Measurements from ENCODE around the gene CIAO2B. TPM values are rescaled to one million over a fixed set of nuclear protein-coding genes. Genes with fewer than 3 reads are reported as not detected.
"Not testable (repeated sequence)": the region's sequence is repeated elsewhere in the genome, so short reads cannot be mapped to it uniquely, and the experiment has no call there.

The CIAO2B gene
- total RNA-seq, 1 experiment from 2014 or later: 127 TPM

DNA sequence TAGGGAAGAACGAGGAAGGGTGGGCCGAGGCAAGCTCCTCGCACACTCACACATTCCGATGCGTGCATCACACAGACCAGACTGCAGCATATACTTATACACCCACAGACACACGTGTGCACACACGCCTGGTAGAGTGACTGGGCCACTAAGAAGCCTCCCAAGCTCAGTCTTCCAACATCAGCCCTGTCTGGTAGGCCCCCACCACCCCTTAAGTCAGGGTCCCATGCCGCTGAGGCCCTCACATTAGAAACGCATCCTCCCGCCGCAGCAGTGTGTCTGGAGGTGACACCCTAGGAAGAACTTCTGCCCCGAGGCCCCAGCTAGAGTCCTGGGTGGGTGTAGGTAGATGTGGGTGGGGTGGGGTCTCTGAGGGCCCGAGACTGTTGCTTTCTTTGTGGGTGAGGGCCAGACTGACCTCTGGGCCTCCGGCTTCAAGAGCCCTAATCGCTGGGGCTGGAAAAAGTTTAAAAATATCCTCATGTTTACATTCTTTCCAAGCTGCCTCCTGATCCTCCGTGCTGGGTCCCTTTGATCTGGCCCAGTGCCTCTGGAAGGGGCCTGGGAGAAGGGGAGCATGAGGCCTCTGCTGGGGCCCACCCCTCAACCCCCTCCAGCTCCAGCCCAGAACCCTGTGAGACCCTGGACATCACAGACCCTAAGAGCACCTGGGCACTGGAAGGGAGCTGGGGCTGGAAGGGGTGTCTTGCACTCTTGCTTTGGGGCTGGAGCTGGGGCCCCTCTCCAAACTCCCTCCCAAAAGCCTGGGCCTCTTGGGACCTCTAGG, 29.2 kb downstream of the CIAO2B start:
- DNase-seq (ENCODE audit: low read depth): no peak

DNA sequence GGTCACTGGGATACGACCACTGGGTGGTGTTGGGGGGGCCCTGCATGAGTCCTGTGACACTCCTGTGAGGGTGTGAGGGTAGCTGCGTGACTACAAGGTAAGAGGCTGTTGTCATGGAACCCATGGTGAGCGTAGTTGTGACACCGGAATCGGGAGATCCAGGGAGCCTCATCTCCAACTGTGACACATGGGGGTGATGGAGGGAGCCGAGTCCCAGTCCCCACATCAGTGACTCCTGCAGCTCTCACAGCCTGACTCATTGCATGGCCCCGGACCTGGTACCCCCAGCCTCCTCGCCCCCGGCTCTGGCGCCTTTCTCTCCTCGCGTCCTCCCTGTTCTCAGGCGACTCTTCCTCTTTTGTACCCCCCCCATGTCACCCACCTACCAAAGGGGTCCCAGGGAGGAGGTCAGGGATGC, 29.8 kb downstream of the CIAO2B start:
- DNase-seq (ENCODE audit: low read depth): no peak

DNA sequence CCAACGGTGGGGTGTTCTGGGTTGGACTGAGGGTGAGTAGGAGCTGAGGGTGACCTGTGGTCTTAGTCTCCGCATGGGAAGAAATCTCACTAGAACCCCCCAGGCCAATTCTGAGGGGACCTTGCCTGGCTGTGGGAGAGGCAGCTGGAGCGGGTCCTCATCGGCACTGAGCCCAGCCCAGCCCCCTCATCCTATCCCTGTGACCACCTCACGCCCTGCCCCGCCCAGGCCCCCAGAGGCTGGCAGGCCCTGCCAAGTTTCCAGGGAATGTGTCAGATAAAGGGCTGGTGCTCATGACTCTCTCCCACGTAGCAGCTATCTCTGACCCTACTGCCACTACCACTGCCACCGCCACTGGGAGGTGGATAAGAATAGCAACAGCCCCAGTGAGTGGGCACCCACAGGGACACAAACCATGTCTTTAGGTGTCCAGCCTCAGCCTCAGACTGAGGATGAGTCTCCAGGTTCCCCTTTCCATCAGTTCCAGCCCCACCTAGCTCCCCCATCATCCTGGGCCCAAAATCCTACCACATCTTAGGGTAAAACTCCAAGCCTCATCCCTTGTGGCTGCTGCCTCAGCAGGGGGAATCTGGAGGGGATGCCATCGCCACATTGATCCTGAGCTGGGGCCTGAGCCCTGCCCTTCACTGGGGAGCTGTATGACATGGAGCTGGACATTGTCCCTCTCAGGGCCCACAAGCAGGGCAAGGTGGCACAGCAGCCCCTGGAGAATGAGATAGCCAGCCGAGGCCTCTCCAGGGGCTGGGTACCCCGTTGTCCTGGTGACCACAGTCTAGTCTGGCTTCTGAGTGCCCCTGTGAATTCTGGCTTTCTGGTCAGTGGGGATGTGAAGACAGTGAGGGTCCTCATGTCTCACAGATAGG, 30.4 kb downstream of the CIAO2B start:
- DNase-seq (ENCODE audit: low read depth): no peak

DNA sequence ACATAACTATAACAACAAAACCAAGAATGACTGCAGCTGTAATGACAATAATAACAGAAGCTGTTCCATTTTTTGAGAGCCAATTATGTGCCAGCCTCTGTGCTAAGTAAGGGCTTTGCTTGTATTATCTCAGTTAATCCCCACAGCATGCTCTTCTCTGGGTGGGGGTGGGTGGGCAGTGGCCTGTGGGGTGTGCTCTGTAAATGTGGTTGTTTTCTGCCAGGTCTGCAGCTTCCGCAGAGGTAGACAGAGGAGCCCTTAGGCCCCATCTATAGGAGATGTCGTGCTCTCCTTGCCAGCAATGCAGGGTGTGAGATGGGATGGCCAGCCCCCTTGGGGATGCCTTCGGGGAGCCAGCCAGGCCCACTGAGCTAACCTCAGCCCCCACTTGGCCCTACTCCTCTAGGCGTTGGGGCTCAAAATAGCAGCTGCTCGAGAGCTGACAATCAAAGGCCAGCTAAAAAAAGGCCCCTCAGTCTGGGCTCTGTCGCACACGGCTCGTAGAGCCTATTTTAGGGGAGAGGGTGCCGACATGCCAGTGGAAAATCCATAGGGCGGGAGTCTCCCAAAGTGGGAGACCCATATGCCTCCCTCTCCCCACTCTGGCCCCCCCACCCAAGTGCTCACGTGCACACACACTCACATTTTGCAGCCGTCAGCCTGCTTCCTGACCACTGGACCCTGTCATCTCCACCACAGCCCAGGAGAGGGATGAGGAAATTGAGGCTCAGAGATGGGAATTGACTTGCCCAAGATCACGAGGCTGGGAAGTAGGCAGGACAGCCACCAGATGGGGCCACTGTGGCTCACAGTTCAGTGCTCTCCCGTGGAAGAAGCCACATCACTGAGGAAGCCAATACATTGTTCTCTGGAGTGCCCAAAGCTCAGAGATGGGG, 31.3 kb downstream of the CIAO2B start:
- no peak for DNase-seq (ENCODE audit: low read depth)

DNA sequence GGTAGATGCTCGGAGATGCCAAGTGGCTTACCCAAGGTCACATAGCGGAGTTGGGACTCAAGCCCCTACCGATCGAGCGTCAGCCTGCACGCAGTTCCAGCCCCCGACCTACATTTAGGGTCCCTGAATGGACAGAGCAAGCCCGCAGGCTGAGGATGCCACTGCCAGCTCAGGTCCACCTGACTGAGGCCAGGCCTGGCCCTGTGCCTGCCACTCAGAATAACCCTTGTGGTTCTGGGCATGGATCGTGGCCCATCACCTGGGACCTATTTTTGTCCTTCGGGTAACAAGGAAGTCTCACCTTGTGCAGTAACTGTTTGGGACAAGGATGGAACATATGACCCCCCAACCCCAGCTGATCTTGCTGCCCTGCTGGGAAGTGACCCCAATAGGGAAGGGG, 32.6 kb downstream of the CIAO2B start:
- DNase-seq (ENCODE audit: low read depth): no peak

DNA sequence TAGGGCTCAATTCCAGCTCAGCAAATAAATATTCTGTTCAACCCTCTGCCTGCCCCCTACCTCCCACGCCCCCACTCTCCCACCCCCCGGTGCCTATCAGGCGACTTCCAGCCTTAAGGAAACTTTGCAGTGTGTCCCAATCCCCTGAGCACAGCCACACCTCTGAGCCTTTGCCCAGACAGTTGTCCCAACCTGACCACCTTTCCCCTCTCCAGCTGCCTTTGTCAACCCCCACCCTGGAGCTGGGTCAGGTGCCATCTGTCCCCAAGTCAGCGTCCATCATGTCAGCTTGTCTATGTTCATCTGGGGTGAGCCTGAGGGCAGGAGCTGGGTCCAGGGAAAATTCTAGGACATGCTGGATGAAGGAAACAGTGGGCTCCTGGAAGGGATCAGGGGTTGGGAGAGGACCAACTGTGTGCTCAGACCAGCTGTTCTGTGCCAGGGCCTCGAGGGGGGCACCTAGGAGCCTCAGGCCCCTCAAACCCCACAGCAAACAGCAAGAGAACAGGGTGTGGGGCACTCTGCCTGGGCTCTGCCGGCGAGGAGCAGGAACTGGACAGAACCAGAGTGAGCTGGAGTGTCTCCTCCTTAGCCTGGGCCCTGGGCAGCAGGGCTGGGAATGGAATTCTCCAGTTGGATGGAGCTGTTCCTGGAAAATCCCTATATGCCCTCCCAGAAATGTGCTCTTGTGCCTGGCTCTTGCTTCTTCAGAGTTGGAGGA, 33.3 kb downstream of the CIAO2B start:
- DNase-seq (ENCODE audit: low read depth): no peak

DNA sequence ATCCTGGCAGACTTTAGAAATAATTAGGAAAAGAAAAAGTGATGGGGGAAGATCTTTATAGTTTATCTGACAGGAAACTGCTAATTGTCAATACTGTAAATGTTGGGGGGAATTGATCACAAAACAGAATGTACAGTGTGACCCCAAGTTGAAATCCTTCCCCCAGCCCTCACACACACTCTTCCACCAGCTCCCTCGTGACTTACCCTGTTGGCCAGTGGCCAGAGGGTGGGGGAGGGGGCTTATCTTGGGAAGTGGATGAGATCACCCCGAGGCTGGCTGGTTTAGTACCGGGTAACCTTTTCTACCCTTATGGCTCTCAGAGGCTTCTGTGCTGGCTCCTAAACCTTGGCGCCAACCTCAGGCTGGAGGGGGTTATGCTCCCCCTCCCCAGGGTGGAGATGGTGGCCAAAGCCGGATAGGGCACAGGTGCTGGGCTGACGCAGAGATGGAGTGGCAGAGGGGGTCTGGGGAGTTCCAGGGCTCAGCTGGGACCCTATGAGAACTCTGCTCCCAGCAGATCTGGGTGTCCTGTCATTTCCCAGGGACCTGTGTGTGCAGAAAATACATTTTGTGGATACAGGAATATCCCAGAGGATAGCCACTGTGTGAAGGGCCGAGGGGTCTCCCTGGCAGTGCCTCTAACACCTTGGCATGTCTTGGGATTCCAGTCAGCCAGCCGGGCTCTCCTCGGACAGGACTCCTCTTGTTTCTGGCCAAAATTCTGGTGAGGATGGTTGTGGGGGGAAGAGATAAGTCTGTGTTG, 34.1 kb downstream of the CIAO2B start:
- peak; percentile 87 for DNase-seq (ENCODE audit: low read depth)

DNA sequence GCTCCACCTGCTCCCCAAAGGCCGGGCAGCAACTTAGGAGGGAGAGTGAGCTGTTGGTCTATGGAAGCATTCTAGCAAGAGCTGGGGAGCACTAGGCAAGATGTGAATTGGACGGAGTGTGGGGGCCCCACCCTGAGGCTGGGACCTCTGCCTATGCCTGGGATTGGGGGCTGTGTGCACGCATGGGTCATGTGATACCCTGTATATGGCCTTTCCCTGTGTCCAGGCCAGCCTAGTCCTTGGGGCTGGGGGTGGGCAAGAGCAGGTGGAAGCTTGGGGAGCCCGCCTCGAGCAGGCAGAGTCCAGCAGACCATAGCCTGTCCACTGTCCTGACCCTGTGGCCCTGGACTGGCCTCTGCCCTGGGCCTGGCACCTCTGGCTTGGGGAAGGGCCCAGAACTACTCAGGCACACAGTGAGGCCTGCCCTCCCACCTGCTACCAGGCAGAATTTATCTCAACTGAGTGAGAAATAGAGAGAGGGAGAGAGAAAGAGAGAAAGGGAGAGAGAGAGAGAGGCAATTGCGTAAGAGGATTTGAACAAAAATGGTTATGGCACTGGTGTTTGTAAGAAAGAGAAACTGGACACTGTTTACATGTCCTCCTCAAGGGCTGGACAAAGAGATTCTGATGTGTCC, 34.8 kb downstream of the CIAO2B start:
- DNase-seq (ENCODE audit: low read depth): no peak

DNA sequence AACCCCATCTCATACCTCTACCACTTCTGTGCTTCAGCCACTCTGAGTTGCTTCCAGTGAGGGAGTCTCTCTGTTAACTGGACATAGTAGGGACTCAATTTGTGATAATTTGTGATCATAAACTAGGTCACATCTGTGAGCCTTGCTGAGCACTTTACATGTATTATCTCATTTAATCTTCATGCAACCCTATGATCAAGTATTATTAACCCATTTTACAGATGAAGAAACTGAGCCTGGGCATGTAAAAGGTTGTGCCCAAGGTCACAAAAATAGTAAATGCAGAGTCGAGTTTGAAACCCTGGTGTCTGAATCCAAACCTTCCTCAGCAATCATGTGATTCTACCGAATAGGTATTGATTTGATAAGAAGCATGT, 35.3 kb downstream of the CIAO2B start:
- DNase-seq (ENCODE audit: low read depth): no peak

DNA sequence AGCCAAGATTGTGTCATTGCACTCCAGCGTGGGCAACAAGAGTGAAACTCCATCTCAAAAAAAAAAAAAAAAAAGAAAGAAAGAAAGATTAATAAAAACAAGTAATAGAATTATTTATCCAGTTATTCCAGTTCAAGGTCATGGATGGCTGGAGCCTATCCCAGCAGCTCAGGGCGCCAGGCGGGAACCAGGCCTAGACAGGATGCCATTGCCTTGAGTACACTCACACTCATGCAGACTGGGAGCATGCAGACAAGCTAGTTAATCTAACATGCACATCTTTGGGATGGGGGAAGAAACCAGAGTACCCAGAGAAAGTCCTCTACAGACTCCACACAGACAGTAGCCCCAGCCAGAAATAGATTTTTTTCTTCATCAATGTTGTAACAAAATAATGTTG, 36.0 kb downstream of the CIAO2B start:
- no peak for DNase-seq (ENCODE audit: low read depth)

DNA sequence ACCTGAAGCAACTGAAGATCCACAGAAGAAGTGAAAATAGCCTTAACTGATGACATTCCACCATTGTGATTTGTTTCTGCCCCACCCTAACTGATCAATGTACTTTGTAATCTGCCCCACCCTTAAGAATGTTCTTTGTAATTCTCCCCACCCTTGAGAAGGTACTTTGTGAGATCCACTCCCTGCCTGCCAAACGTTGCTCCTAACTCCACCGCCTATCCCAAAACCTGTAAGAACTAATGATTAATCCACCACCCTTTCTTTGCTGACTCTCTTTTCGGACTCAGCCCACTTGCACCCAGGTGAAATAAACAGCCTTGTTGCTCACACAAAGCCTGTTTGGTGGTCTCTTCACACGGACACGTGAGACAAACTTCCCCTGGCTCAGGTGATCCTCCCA, 37.5 kb downstream of the CIAO2B start:
- not testable (repeated sequence) for DNase-seq (ENCODE audit: low read depth)

DNA sequence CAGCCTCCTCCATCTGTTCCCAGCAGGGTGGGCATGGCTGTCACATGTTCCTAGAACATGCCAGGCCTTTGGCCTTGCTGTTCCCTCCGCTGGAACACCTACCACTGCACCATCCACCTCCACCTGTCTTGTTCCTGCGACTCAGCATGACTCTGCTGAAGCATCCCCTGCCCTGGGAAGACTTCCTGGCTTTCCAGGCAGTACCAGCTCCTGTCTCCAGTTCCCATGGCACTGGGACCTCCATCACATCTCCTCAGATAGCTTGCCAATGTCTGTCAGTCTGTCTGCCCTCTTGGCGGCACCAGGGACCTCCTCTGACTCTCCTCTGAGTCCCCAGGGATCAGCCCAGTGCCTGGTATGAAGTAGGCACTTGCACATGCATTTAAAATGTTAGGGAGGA, 38.2 kb downstream of the CIAO2B start:
- no peak for DNase-seq (ENCODE audit: low read depth)

DNA sequence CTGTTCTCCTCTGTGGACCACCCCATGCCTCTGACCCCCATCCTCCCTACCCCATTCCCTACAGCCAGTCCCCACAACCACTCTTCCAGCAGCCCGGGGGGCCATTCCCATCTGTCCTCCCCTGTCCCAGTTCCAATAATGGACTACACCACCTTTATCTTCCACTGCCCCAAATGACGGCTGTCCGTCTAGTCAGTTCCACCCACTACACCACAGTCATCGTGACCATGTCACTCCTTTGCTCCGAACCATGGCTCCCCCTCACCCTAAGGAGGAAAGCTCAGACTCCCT, 38.6 kb downstream of the CIAO2B start:
- DNase-seq (ENCODE audit: low read depth): no peak

DNA sequence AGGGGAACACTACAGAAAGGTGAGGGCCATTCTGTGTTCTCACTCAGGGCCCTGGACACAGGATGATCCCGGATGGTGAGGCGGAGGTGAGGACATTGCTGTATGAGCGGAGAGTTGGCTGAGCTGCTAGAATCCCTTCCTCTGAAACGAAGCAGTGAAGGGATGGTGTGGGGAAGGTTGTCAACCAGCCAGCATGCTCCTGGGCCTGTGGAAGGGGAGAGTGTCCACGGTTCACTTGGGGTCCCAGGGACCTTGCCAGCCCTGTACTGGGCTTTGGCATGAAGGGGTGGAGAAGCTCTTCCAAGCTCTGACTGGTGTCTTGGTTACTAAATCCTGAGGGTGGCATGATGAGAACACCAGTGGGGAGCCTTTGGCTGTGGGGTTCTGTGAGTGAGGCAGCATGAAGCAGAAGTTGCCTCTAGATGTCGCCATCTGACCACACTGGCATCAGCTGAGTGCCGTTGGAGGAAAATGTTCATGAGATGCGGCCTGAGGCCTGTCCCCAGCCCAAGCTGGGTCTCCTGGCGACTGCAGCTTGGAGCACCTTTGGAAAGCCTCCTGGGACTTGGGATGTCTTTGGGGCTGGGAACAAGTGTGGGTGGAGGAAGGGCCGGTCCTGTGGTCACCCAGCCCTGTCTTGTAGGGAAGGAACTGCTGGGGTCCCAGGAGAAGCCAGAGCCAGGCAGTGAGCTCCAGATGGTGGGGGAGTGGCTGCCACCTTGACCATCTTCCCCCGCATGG, 39.1 kb downstream of the CIAO2B start:
- peak; percentile 74 for DNase-seq (ENCODE audit: low read depth)

DNA sequence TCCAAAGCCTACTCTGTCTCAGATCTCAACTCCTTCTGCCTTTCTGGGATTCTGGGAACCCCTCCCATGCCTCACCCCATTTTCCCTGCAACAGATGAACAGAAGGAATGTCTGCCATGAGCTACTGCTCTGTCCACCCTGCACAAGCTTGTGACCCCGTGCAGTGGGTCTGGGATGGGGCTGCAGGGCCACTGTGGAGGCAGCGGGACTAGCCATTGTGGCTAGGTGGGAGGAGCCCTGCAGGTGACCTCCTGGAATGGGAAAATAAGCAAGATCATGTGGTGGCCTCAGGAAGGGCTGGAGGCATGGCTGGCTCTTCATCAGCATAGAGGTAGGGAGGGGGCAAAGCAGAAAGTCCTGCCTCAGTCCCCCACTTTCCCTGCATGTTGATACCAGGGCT, 40.1 kb downstream of the CIAO2B start:
- no peak for DNase-seq (ENCODE audit: low read depth)

DNA sequence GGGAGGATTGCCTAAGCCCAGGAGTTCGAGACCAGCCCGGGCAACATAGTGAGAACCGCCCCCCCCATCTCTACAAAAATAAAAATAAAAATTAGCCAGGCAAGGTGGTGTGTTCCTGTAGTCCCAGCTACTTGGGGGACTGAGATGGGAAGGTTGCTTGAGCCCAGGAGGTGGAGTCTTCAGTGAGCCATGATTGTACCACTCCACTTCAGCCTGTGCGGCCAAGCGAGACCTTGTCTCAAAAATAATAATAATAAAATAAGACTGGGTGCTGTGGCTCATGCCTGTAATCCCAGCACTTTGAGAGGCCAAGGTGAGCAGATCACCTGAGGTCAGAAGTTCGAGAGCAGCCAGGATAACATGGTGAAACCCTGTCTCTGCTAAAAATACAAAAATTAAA, 42.4 kb downstream of the CIAO2B start:
- DNase-seq (ENCODE audit: low read depth): no peak

DNA sequence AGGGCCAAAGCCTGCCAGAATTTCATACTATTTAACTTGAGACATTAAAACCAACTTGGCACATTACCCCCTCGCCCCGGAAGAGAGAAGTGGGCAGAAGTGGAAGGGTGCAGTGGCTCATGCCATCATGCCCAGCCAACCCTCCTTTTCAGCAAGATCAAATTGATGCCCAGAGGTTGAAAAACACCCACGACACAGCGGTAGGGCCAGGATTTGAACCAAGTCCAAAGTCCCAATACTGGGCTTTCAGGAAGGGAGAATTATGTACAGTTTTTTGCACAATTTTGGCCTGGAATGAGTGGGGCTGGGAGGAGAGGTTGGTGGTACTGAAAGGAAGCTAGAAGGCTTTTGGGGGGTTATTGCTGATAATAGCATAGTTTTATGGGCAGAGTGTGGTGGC, 42.8 kb downstream of the CIAO2B start:
- no peak for DNase-seq (ENCODE audit: low read depth)

DNA sequence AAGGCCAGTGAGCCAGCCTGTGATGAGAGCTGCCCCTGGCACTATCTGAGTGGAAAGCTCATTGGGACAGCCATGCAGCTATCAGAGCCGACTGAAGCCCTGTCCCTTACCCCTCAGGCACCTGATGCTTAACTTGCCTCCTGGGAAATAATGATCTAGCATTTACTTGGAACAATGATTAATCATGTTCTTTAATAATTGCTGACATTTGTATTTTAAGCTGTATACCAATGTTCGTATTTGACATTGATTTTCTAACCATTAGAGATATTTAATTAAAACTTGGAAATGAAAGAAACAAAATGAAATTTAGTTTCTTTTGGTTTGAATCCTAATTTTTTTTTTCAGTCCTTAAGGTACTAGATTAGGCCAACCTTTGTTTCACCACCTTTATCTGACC, 43.4 kb downstream of the CIAO2B start:
- no peak for DNase-seq (ENCODE audit: low read depth)

DNA sequence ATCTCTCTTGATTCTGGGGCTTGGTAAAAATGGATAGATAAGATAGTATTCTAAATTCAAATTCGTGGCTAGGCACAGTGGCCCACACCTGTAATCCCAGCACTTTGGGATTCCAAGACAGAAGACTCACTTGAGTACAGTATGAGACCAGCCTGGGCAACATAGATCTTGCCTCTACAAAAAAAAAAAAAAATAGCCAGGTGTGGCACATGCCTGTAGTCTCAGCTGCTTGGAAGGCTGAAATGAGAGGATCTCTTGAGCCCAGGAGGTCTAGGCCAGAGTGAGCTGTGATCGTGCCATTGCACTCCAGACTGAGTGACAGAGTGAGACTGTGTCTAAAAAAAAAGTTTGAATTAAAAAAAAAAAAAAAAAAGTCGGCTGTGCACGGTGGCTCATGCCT, 44.6 kb downstream of the CIAO2B start:
- DNase-seq (ENCODE audit: low read depth): no peak

All from Daoy (cell line).